Measurements from ENCODE around the gene CFL2. TPM values are rescaled to one million over a fixed set of nuclear protein-coding genes. Genes with fewer than 3 reads are reported as not detected.

Gene CFL2
- total RNA-seq = 100 to 1,000 TPM; 108 to 231 (median 139) TPM

- H3K9me3 ChIP-seq = no peaks in the 10 kb centered on the region
- no peaks in the 10 kb centered on the region for H3K27me3 ChIP-seq
- intact Hi-C loops (cut with DNase I; ENCODE audit: low total_unique reads) = loop anchor here (5.0 kb wide), 1 partner anchor 158 kb away; no protein-coding TSS in a partner anchor
- H3K4me3 ChIP-seq = peak within 1 kb of the TSS; percentile 86 to 96
- DNase-seq = peak; percentile 83
- peak within 1 kb of the TSS; percentile 98 to 100 for H3K27ac ChIP-seq
- TF ChIP-seq POLR2A (IDR thresholded peaks at IDR 0.05) = peak; percentile 78 to 79
- TF ChIP-seq CTCF (IDR thresholded peaks at IDR 0.05) = peak in 1 of 4 experiments; percentile 6
- no peaks in the 10 kb centered on the region for H3K36me3 ChIP-seq
- H3K4me1 ChIP-seq = no peaks in the 10 kb centered on the region
Observed at GRCh38 chr14:34714320-34715126, at the start of gene CFL2. CFL2 (minus strand) TSS chr14:34714593; CDS start chr14:34714540, 53 bp downstream.

- Histone ChIP-seq H3K36me3 (no peaks in the 10 kb centered on the region), H3K9me3 (no peaks in the 10 kb centered on the region)
- intact Hi-C loops (cut with DNase I; ENCODE audit: low total_unique reads) = no loop called here
Observed at GRCh38 chr14:34755215-34755614, 40.8 kb upstream of the CFL2 start.

GRCh38 chr14:34754687-34755086, 40.3 kb upstream of the CFL2 start:
- H3K27me3 ChIP-seq = no peaks in the 10 kb centered on the region
- no peaks in the 10 kb centered on the region for H3K9me3 ChIP-seq
- intact Hi-C loops (cut with DNase I; ENCODE audit: low total_unique reads) = no loop called here
- DNase-seq = no peak
- no peak overlapping the region for H3K27ac ChIP-seq
- no peak for TF ChIP-seq CTCF (IDR thresholded peaks at IDR 0.05)
- no peak for TF ChIP-seq POLR2A (IDR thresholded peaks at IDR 0.05)
- H3K4me3 ChIP-seq = no peak overlapping the region
- H3K36me3 ChIP-seq = no peaks in the 10 kb centered on the region
- H3K4me1 ChIP-seq = no peaks in the 10 kb centered on the region

More at GRCh38 chr14:34755215-34755614, 40.8 kb upstream of the CFL2 start:
- H3K27ac ChIP-seq = no peak overlapping the region
- H3K4me1 ChIP-seq = no peaks in the 10 kb centered on the region
- no peak overlapping the region for H3K4me3 ChIP-seq
- H3K27me3 ChIP-seq = no peaks in the 10 kb centered on the region
- TF ChIP-seq POLR2A (IDR thresholded peaks at IDR 0.05) = no peak
- no peak for DNase-seq

GRCh38 chr14:34750670-34751069, 36.3 kb upstream of the CFL2 start:
- TF ChIP-seq CTCF (IDR thresholded peaks at IDR 0.05) (no peak), POLR2A (IDR thresholded peaks at IDR 0.05) (no peak)
- no peaks in the 10 kb centered on the region for H3K27me3 ChIP-seq
- intact Hi-C loops (cut with DNase I; ENCODE audit: low total_unique reads) = no loop called here

GRCh38 chr14:34750233-34750632, 35.8 kb upstream of the CFL2 start:
- no peaks in the 10 kb centered on the region for H3K36me3 ChIP-seq

More at GRCh38 chr14:34750670-34751069, 36.3 kb upstream of the CFL2 start:
- no peak overlapping the region for H3K4me3 ChIP-seq
- H3K9me3 ChIP-seq = no peaks in the 10 kb centered on the region
- no peaks in the 10 kb centered on the region for H3K36me3 ChIP-seq
- H3K27ac ChIP-seq = peak overlapping the region; percentile 41 to 49
- H3K4me1 ChIP-seq = no peaks in the 10 kb centered on the region
- DNase-seq = no peak

More at GRCh38 chr14:34750233-34750632, 35.8 kb upstream of the CFL2 start:
- no peak for DNase-seq
- Histone ChIP-seq H3K9me3 (no peaks in the 10 kb centered on the region), H3K27me3 (no peaks in the 10 kb centered on the region), H3K27ac (peak overlapping the region; percentile 41 to 49), H3K4me1 (no peaks in the 10 kb centered on the region), H3K4me3 (no peak overlapping the region)
- TF ChIP-seq CTCF (IDR thresholded peaks at IDR 0.05) (no peak), POLR2A (IDR thresholded peaks at IDR 0.05) (no peak)
- intact Hi-C loops (cut with DNase I; ENCODE audit: low total_unique reads) = no loop called here
